GM21576 (cell line): ENCODE data around the gene PCNX3.
"Not testable (repeated sequence)": the region's sequence is repeated elsewhere in the genome, so short reads cannot be mapped to it uniquely, and the experiment has no call there.

ENCODE experiments used
- ATAC-seq: cut with Tn5 transposase; IDR thresholded peaks from one replicate; pipeline ENCODE4 v1.9.1; 2021; ENCODE audit warnings: mild to moderate bottlenecking, moderate library complexity; ENCODE audit not compliant: unreplicated experiment

Gene PCNX3

DNA sequence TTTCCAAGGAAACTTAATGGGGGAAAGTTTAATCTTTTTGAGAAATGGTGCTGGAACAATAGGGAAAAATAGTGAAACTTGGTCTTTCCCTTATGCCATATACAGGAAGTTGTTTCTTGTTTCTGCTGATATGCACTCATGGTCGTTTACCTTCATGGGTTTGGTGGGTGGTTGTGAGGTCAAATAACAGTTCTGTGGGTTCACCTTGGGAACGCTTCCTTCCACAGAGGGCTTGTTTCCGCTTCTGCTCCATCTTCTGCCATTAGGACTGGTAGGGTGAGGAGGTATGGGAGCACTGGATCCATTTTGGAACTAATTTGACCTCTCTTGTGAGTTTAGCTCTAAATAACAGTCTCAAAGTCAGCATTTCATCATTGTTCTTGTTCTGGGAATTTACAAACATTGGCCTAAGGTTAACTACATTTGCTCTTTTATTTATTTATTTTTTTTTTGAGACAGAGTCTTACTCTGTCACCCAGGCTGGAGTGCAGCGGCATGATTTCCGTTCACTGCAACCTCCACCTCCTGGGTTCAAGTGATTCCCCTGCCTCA lies 64.7 kb downstream of the PCNX3 start:
- no peak for ATAC-seq

- not testable (repeated sequence) for ATAC-seq
Measured at GRCh38 chr11:65683480-65683879, 67.9 kb downstream of the PCNX3 start.

- no peak for ATAC-seq
Measured at GRCh38 chr11:65685981-65686380, 70.4 kb downstream of the PCNX3 start.
